DND-41 (cell line): ENCODE data around the gene ETV4.

Source experiments
- ATAC-seq: fragments of 200-7000 bp; cut with Tn5 transposase; 3 replicates; pipeline ENCODE4 v1.9.1; 2021; ENCODE audit warnings: low read depth; ENCODE audit not compliant: insufficient read depth
- DNase-seq: peaks from one replicate; pipeline ENCODE4 v3.0.0-alpha.2; 2020
- H2AFZ ChIP-seq: 2 replicates; pipeline ENCODE4 v1.6.0; 2012; ENCODE audit warnings: low read depth, low read length
- H3K27ac ChIP-seq: 2 replicates; pipeline ENCODE4 v1.5.1; 2012; ENCODE audit warnings: low read length, inconsistent platforms
- H3K27me3 ChIP-seq: fragments of 200-600 bp; sonication (generic); 2 replicates; pipeline ENCODE4 v1.6.0; 2012; ENCODE audit warnings: low read length, mild to moderate bottlenecking, inconsistent platforms; ENCODE audit not compliant: insufficient read depth, poor library complexity
- H3K36me3 ChIP-seq: 2 replicates; pipeline ENCODE4 v1.5.1; 2012; ENCODE audit warnings: low read length, inconsistent platforms; ENCODE audit not compliant: insufficient read depth
- H3K4me1 ChIP-seq: 2 replicates; pipeline ENCODE4 v1.5.1; 2012; ENCODE audit warnings: mild to moderate bottlenecking, low read length; ENCODE audit not compliant: insufficient read depth
- H3K4me2 ChIP-seq: 2 replicates; pipeline ENCODE4 v1.6.0; 2012; ENCODE audit warnings: mild to moderate bottlenecking, moderate library complexity, low read length, inconsistent platforms; ENCODE audit not compliant: insufficient read depth
- H3K4me3 ChIP-seq, 2 experiments: fragments of 200-600 bp in 1 of 2; shearing (Covaris generic) in 1 of 2; 2 replicates each; pipeline ENCODE4 v1.5.1; 2012 to 2016; ENCODE audit warnings: inconsistent platforms in 2 of 2, low read length in 2 of 2, mild to moderate bottlenecking in 2 of 2, low read depth in 1 of 2, moderate library complexity in 1 of 2
- H3K79me2 ChIP-seq: 2 replicates; pipeline ENCODE4 v1.6.0; 2012; ENCODE audit warnings: low read length, inconsistent platforms; ENCODE audit not compliant: insufficient read depth
- H3K9ac ChIP-seq: 2 replicates; pipeline ENCODE4 v1.6.0; 2012; ENCODE audit warnings: low read depth, mild to moderate bottlenecking, inconsistent platforms, low read length, moderate library complexity
- H3K9me3 ChIP-seq: 2 replicates; pipeline ENCODE4 v1.5.1; 2012; ENCODE audit warnings: low read length, moderate library complexity, mild to moderate bottlenecking, inconsistent platforms; ENCODE audit not compliant: insufficient read depth, severe bottlenecking
- H4K20me1 ChIP-seq: 2 replicates; pipeline ENCODE4 v1.6.0; 2012; ENCODE audit warnings: low read length; ENCODE audit not compliant: insufficient read depth
- CTCF ChIP-seq: IDR thresholded peaks from 2 replicates; pipeline ENCODE4 v1.5.1; 2012; ENCODE audit warnings: borderline replicate concordance, low read length, moderate library complexity, mild to moderate bottlenecking; ENCODE audit not compliant: poor library complexity, severe bottlenecking; ENCODE audit errors: extremely low read depth
- EZH2 ChIP-seq: IDR thresholded peaks from 3 replicates; pipeline ENCODE4 v1.6.1; 2012; ENCODE audit warnings: borderline replicate concordance, low read depth, mild to moderate bottlenecking, moderate library complexity, low read length, inconsistent platforms; ENCODE audit not compliant: severe bottlenecking

ETV4 gene

GRCh38 chr17:43546319-43547188 is at the start of gene ETV4:
Gene ETV4 (minus strand): TSS chr17:43546340. CDS start chr17:43545617, 723 bp downstream.
- H3K27ac ChIP-seq, result peak within 1 kb of the TSS; percentile 70
- H3K27me3 ChIP-seq, result peaks cover 5% of the 10 kb centered on the region
- H3K9ac ChIP-seq, result peak within 1 kb of the TSS; percentile 75
- H3K4me2 ChIP-seq, result peak within 1 kb of the TSS; percentile 94
- no peak for TF ChIP-seq CTCF
- no peak for TF ChIP-seq EZH2
- H3K4me1 ChIP-seq, result peaks cover 24% of the 10 kb centered on the region
- no peaks in the 10 kb centered on the region for H4K20me1 ChIP-seq
- H2AFZ ChIP-seq, result peak within 1 kb of the TSS; percentile 88
- peak; percentile 97 for DNase-seq
- peak; percentile 91 for ATAC-seq
- no peaks in the 10 kb centered on the region for H3K36me3 ChIP-seq
- H3K79me2 ChIP-seq, result no peaks in the 10 kb centered on the region
- no peaks in the 10 kb centered on the region for H3K9me3 ChIP-seq
- H3K4me3 ChIP-seq, result peak within 1 kb of the TSS; percentile 24 to 61; a peak in 3 of 4 replicates

- H2AFZ ChIP-seq, result no peak overlapping the region
- no peaks in the 10 kb centered on the region for H3K27me3 ChIP-seq
- H3K9me3 ChIP-seq, result no peaks in the 10 kb centered on the region
- H3K4me1 ChIP-seq, result no peaks in the 10 kb centered on the region
- ATAC-seq (no peak), DNase-seq (no peak)
- H3K9ac ChIP-seq, result no peak overlapping the region
- TF ChIP-seq EZH2 (no peak), CTCF (no peak)
- H3K27ac ChIP-seq, result no peak overlapping the region
- H3K4me3 ChIP-seq, result no peak overlapping the region
- H3K4me2 ChIP-seq, result no peak overlapping the region
- H4K20me1 ChIP-seq, result no peaks in the 10 kb centered on the region
- no peaks in the 10 kb centered on the region for H3K79me2 ChIP-seq
- no peaks in the 10 kb centered on the region for H3K36me3 ChIP-seq
These were observed 49.3 kb upstream of the ETV4 start for GRCh38 chr17:43595466-43595865.

- H2AFZ ChIP-seq, result no peak overlapping the region
- H3K4me3 ChIP-seq, result no peak overlapping the region
- H4K20me1 ChIP-seq, result no peaks in the 10 kb centered on the region
- no peaks in the 10 kb centered on the region for H3K36me3 ChIP-seq
- H3K27ac ChIP-seq, result no peak overlapping the region
- H3K79me2 ChIP-seq, result no peaks in the 10 kb centered on the region
- no peaks in the 10 kb centered on the region for H3K9me3 ChIP-seq
- no peak for ATAC-seq
- no peaks in the 10 kb centered on the region for H3K4me1 ChIP-seq
- no peak for DNase-seq
- no peaks in the 10 kb centered on the region for H3K27me3 ChIP-seq
- no peak overlapping the region for H3K9ac ChIP-seq
- H3K4me2 ChIP-seq, result no peak overlapping the region
- no peak for TF ChIP-seq EZH2
- no peak for TF ChIP-seq CTCF
These were observed 45.8 kb upstream of the ETV4 start for GRCh38 chr17:43591779-43592562.
